ENCODE measurements around the gene SLC27A1. TPM values are rescaled to one million over a fixed set of nuclear protein-coding genes. Genes with fewer than 3 reads are reported as not detected.

Gene SLC27A1
- total and polyA plus RNA-seq, 4 experiments from 2014 or later, result 5.2 to 10.1 (median 7.9) TPM

DNA sequence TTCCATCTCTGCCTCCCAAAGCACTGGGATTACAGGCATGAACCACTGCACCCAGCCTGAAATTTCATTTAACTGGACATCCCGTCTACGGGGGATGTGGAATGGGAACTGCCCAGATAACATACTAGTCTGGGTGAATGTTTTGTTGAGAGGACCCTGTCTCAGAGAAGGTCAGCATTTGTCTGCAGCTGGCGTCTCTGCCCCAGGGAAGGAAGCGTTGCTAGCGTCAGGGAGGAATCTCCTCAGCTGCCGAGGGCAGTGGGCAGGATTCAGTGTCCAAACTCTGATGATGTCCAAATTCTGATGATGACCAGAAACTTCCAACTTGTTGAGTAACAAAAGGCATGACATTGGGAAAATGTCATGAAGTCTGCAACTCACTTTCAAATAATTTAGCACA, 12.7 kb upstream of the SLC27A1 start:
- no peak for DNase-seq
- ChIA-PET POLR2A (ENCODE audit: partially characterized antibody) (no interaction called here), CTCF (ENCODE audit: partially characterized antibody) (interaction anchor here (1.3 to 2.3 kb wide), 2 partner anchors 9 to 39 kb away, joined by 5 to 7 read pairs; partner anchors contain the start of gene TMEM221)
- intact Hi-C loops (cut with micrococcal nuclease), result no loop called here
- Mint-ChIP-seq H3K27ac (peak overlapping the region in 1 of 7 donors; percentile 65), H3K4me1 (peaks cover 4 to 8% (median 5%) of the 10 kb centered on the region in 4 donors), H3K9me3 (no peaks in the 10 kb centered on the region), H3K4me3 (no peak overlapping the region), H3K27me3 (peaks cover 21 to 29% of the 10 kb centered on the region in 2 donors), H3K36me3 (no peaks in the 10 kb centered on the region)
- no peak overlapping the region for H3K27ac ChIP-seq (ENCODE audit: low read depth, low read length)
- H3K4me1 ChIP-seq (ENCODE audit: insufficient read depth, low read length), result peaks cover 6% of the 10 kb centered on the region
- no peak overlapping the region for H3K4me3 ChIP-seq (ENCODE audit: low read length in 2 of 2)
- no peaks in the 10 kb centered on the region for H3K9me3 ChIP-seq (ENCODE audit: control insufficient read depth in 1 of 2, low read length in 2 of 2)
- peaks cover 18% of the 10 kb centered on the region for H3K27me3 ChIP-seq (ENCODE audit: insufficient read depth, low read length)
- no peaks in the 10 kb centered on the region for H3K36me3 ChIP-seq (ENCODE audit: insufficient read depth, low read length)

DNA sequence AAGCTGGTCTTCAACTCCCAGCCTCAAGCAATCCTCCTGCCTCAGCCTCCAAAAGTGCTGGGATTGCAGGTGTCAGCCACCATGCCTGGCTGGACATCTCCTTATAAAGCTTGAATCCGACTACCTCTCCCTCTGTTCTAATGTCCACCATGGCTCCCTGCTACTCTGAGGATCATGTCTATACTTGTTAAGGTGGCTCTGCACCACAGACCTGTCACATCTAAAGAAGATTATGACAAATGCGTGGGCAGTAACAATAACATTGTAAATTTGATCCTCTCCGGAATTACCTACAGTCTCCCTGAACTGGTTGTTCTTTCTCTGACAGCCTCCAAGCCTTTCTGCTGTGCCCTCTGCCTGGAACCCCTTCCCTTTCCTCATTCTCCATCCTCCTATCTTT, 11.4 kb upstream of the SLC27A1 start:
- Mint-ChIP-seq H3K9me3 (no peaks in the 10 kb centered on the region), H3K27ac (no peak overlapping the region), H3K27me3 (peaks cover 18 to 26% of the 10 kb centered on the region in 2 donors), H3K4me1 (peaks cover 0 to 3% (median 0%) of the 10 kb centered on the region in 4 donors), H3K36me3 (no peaks in the 10 kb centered on the region), H3K4me3 (no peak overlapping the region)
- CTCF ChIA-PET (ENCODE audit: partially characterized antibody), result interaction anchor here (1.3 to 2.3 kb wide), 2 partner anchors 10 to 37 kb away, joined by 5 to 7 read pairs; partner anchors contain the start of gene TMEM221
- Histone ChIP-seq H3K9me3 (ENCODE audit: control insufficient read depth in 1 of 2, low read length in 2 of 2) (no peaks in the 10 kb centered on the region), H3K4me3 (ENCODE audit: low read length in 2 of 2) (no peak overlapping the region), H3K27me3 (ENCODE audit: insufficient read depth, low read length) (peaks cover 18% of the 10 kb centered on the region), H3K27ac (ENCODE audit: low read depth, low read length) (no peak overlapping the region), H3K4me1 (ENCODE audit: insufficient read depth, low read length) (no peaks in the 10 kb centered on the region), H3K36me3 (ENCODE audit: insufficient read depth, low read length) (no peaks in the 10 kb centered on the region)
- DNase-seq, result no peak
- POLR2A ChIA-PET (ENCODE audit: partially characterized antibody), result no interaction called here
- intact Hi-C loops (cut with micrococcal nuclease), result no loop called here

- ChIA-PET POLR2A (ENCODE audit: partially characterized antibody) (no interaction called here), CTCF (ENCODE audit: partially characterized antibody) (interaction anchor here (1.4 to 1.8 kb wide), 2 partner anchors 11 to 66 kb away, joined by 4 read pairs; no protein-coding TSS in a partner anchor)
- intact Hi-C loops (cut with micrococcal nuclease), result loop anchor here (10.0 kb wide), 1 partner anchor 394 kb away; the partner anchor contains the start of gene RPL18A
- no peaks in the 10 kb centered on the region for H3K9me3 ChIP-seq (ENCODE audit: control insufficient read depth in 1 of 2, low read length in 2 of 2)
- H3K27me3 ChIP-seq (ENCODE audit: insufficient read depth, low read length), result peaks cover 13% of the 10 kb centered on the region
- Mint-ChIP-seq H3K9me3 (no peaks in the 10 kb centered on the region), H3K27ac (no peak within 1 kb of the TSS), H3K4me1 (peaks cover 0 to 3% (median 0%) of the 10 kb centered on the region in 4 donors), H3K4me3 (no peak within 1 kb of the TSS), H3K27me3 (peaks cover 12 to 18% of the 10 kb centered on the region in 2 donors), H3K36me3 (no peaks in the 10 kb centered on the region)
- no peak within 1 kb of the TSS for H3K4me3 ChIP-seq (ENCODE audit: low read length in 2 of 2)
- no peaks in the 10 kb centered on the region for H3K4me1 ChIP-seq (ENCODE audit: insufficient read depth, low read length)
- H3K27ac ChIP-seq (ENCODE audit: low read depth, low read length), result no peak within 1 kb of the TSS
- no peaks in the 10 kb centered on the region for H3K36me3 ChIP-seq (ENCODE audit: insufficient read depth, low read length)
- DNase-seq, result no peak
Observed at GRCh38 chr19:17460372-17461230, 9.7 kb upstream of the SLC27A1 start, which contains the start of gene NXNL1. TSS of gene NXNL1 (minus strand) at chr19:17460926. CDS start at chr19:17460869, 57 bp downstream.

DNA sequence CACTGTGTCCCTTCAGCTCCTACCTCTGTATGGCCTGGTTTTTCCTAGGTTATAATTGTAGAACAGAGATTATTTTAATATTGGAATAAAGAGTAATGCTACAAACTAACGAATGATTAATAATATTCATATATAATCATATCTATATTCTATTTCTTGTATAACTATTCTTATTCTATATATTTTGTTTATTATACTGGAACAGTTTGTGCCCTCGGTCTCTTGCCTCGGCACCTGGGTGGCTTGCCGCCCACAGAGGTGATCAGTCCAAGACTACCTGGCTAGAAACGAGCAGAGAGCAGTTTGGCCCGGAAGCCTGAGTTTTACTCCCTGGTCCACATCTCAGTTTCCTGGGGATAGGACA, 3.9 kb upstream of the SLC27A1 start:
- Mint-ChIP-seq H3K9me3 (no peaks in the 10 kb centered on the region), H3K4me1 (peaks cover 6 to 34% (median 20%) of the 10 kb centered on the region in 4 donors), H3K36me3 (peaks cover 0 to 3% of the 10 kb centered on the region in 2 donors), H3K4me3 (no peak overlapping the region), H3K27me3 (no peaks in the 10 kb centered on the region), H3K27ac (peak overlapping the region in 3 of 7 donors; percentile 8 to 51 (median 50))
- DNase-seq, result no peak
- intact Hi-C loops (cut with micrococcal nuclease), result loop anchor here (1.0 to 10.0 kb wide), 2 partner anchors 71 to 388 kb away; partner anchors contain the start of gene RPL18A
- POLR2A ChIA-PET (ENCODE audit: partially characterized antibody), result interaction anchor here (0.7 to 1.2 kb wide), 2 partner anchors 76 to 77 kb away, joined by 3 read pairs; no protein-coding TSS in a partner anchor
- Histone ChIP-seq H3K9me3 (ENCODE audit: control insufficient read depth in 1 of 2, low read length in 2 of 2) (no peaks in the 10 kb centered on the region), H3K4me1 (ENCODE audit: insufficient read depth, low read length) (peaks cover 12% of the 10 kb centered on the region), H3K27ac (ENCODE audit: low read depth, low read length) (no peak overlapping the region), H3K36me3 (ENCODE audit: insufficient read depth, low read length) (no peaks in the 10 kb centered on the region), H3K27me3 (ENCODE audit: insufficient read depth, low read length) (no peaks in the 10 kb centered on the region), H3K4me3 (ENCODE audit: low read length in 2 of 2) (no peak overlapping the region)
- CTCF ChIA-PET (ENCODE audit: partially characterized antibody), result interaction anchor here (0.8 to 5.3 kb wide), 10 partner anchors 18 to 393 kb away, joined by 3 to 50 read pairs (median 6); partner anchors contain the start of genes CCDC194, DDA1, RPL18A and TMEM221

DNA sequence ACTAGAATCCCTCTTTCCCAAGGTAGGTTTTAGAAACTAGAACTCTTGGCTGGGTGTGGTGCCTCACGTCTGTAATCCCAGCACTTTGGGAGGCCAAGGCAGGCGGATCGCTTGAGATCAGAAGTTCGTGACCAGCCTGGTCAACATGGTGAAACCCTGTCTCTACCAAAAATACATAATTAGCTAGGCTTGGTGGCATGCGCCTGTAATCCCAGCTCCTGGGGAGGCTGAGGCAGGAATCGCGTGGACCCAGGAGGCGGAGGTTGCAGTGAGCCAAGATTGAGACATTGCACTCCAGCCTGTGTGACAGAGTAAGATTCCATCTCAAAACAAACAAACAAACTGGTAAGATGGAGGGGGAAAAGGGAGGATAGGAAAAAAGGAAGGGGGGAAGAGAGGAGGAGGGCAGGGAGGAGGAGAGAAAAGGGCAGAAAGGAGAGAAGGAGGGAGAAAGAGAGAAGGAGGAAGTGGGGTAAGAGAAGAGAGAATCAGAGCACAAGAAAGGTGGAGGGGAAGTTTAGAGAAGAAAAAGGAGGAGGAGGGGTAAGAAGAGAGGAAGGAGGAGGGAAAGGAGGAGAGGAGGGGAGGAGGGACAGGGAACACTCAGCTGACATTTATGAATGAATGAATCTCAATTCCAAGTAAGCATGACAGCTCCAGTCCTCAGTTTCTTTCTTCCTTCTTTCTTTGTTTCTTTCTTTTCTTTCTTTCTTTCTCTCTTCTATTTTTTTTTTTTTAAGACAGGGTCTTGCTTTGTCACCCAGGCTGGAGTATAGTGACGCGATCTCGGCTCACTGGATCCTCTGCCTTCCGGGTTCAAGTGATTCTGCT, 2.6 kb upstream of the SLC27A1 start:
- Mint-ChIP-seq H3K4me3 (no peak overlapping the region), H3K36me3 (peaks cover 0 to 3% of the 10 kb centered on the region in 2 donors), H3K27me3 (no peaks in the 10 kb centered on the region), H3K9me3 (no peaks in the 10 kb centered on the region), H3K4me1 (peaks cover 8 to 42% (median 22%) of the 10 kb centered on the region in 4 donors), H3K27ac (peak overlapping the region in 5 of 7 donors; percentile 19 to 71 (median 29))
- no peaks in the 10 kb centered on the region for H3K36me3 ChIP-seq (ENCODE audit: insufficient read depth, low read length)
- intact Hi-C loops (cut with micrococcal nuclease), result loop anchor here (2.0 to 10.0 kb wide), 2 partner anchors 175 to 387 kb away; partner anchors contain the start of gene RPL18A
- no peaks in the 10 kb centered on the region for H3K9me3 ChIP-seq (ENCODE audit: control insufficient read depth in 1 of 2, low read length in 2 of 2)
- no peaks in the 10 kb centered on the region for H3K27me3 ChIP-seq (ENCODE audit: insufficient read depth, low read length)
- H3K27ac ChIP-seq (ENCODE audit: low read depth, low read length), result no peak overlapping the region
- no peak for DNase-seq
- no peak overlapping the region for H3K4me3 ChIP-seq (ENCODE audit: low read length in 2 of 2)
- ChIA-PET POLR2A (ENCODE audit: partially characterized antibody) (interaction anchor here (1.6 kb wide), 1 partner anchor 48 kb away, joined by 11 read pairs; the partner anchor contains the start of gene MVB12A), CTCF (ENCODE audit: partially characterized antibody) (interaction anchor here (0.9 to 5.3 kb wide), 8 partner anchors 13 to 89 kb away, joined by 3 to 50 read pairs (median 6); partner anchors contain the start of genes CCDC194 and TMEM221)
- H3K4me1 ChIP-seq (ENCODE audit: insufficient read depth, low read length), result peaks cover 15% of the 10 kb centered on the region

DNA sequence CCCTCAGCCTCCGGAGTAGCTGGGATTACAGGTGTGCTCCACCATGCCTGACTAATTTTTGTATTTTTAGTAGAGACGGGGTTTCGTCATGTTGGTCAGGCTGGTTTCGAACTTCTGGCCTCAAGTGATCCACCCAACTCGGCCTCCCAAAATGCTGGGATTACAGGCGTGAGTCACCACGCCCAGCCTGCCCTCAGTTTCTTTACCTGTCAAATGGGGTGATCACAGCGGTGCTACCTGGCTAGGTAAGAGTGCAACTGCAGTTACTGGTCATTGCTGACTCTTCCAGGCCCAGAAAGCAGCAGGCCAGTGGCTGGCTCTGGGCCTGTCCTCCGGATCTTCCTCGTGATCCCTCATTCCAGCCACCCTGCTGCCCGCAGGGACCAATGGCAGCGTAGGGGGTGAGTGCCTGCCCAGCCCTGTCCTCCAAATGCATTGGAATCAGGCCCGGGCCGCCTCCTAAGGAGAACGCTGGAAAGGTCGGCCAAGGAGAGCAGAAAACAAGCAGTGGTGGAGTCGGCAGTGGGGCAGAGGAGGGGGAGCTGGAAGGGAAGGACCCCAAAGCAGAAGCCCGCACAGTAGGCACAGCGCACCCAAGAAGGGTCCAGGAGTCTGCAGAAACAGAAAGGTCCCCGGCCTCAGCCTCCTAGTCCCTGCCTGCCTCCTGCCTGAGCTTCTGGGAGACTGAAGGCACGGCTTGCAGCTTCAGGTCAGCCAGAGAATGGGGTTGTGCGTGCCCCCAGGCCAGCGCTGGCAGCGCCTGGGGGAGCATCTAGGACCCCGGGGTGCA, 1.8 kb upstream of the SLC27A1 start:
- H3K27me3 Mint-ChIP-seq, result no peaks in the 10 kb centered on the region
- Histone ChIP-seq H3K27ac (ENCODE audit: low read depth, low read length) (no peak overlapping the region), H3K36me3 (ENCODE audit: insufficient read depth, low read length) (no peaks in the 10 kb centered on the region), H3K9me3 (ENCODE audit: control insufficient read depth in 1 of 2, low read length in 2 of 2) (no peaks in the 10 kb centered on the region), H3K4me1 (ENCODE audit: insufficient read depth, low read length) (peaks cover 15% of the 10 kb centered on the region), H3K27me3 (ENCODE audit: insufficient read depth, low read length) (no peaks in the 10 kb centered on the region), H3K4me3 (ENCODE audit: low read length in 2 of 2) (no peak overlapping the region)
- H3K4me1 Mint-ChIP-seq, result peaks cover 9 to 42% (median 22%) of the 10 kb centered on the region in 4 donors
- CTCF ChIA-PET (ENCODE audit: partially characterized antibody), result interaction anchor here (0.9 to 5.3 kb wide), 8 partner anchors 14 to 208 kb away, joined by 3 to 50 read pairs (median 4); partner anchors contain the start of gene CCDC194
- H3K9me3 Mint-ChIP-seq, result no peaks in the 10 kb centered on the region
- POLR2A ChIA-PET (ENCODE audit: partially characterized antibody), result interaction anchor here (1.0 to 1.6 kb wide), 2 partner anchors 49 to 133 kb away, joined by 3 to 11 read pairs; partner anchors contain the start of gene MVB12A
- H3K27ac Mint-ChIP-seq, result peak overlapping the region; percentile 25 to 97 (median 96)
- no peak for DNase-seq
- H3K36me3 Mint-ChIP-seq, result peaks cover 0 to 3% of the 10 kb centered on the region in 2 donors
- intact Hi-C loops (cut with micrococcal nuclease), result loop anchor here (1.0 to 10.0 kb wide), 4 partner anchors 77 to 386 kb away; partner anchors contain the start of genes COLGALT1 and RPL18A
- peak overlapping the region; percentile 95 to 100 (median 96) for H3K4me3 Mint-ChIP-seq
